Fibroblast of lung (primary cell): Measurements from ENCODE around the gene EFNB2. TPM values are rescaled to one million over a fixed set of nuclear protein-coding genes. Genes with fewer than 3 reads are reported as not detected.

ENCODE experiments used
- DNase-seq, 2 donors: peaks; one replicate each; pipeline versions ENCODE4 v3.0.0 to v3.0.0-alpha.2; 2010; ENCODE audit warnings: low read depth in 2 of 2
- H2AFZ ChIP-seq: 2 replicates; pipeline ENCODE4 v1.5.1; 2012; ENCODE audit warnings: low read length, control low read depth, inconsistent platforms
- H3K27ac ChIP-seq: 2 replicates; pipeline ENCODE4 v1.5.1; 2011; ENCODE audit warnings: low read length, control low read depth; ENCODE audit not compliant: insufficient read depth
- H3K27me3 ChIP-seq: 2 replicates; pipeline ENCODE4 v1.5.1; 2011; ENCODE audit warnings: mild to moderate bottlenecking, low read length; ENCODE audit not compliant: control insufficient read depth, insufficient read depth
- H3K36me3 ChIP-seq: 2 replicates; pipeline ENCODE4 v1.5.1; 2011; ENCODE audit warnings: low read length; ENCODE audit not compliant: control insufficient read depth, insufficient read depth
- H3K4me1 ChIP-seq: 2 replicates; pipeline ENCODE4 v1.5.1; 2011; ENCODE audit warnings: low read length; ENCODE audit not compliant: control insufficient read depth, insufficient read depth; ENCODE audit errors: extremely low read depth
- H3K4me2 ChIP-seq: 2 replicates; pipeline ENCODE4 v1.5.1; 2011; ENCODE audit warnings: low read length, control low read depth; ENCODE audit not compliant: insufficient read depth; ENCODE audit errors: extremely low read depth
- H3K4me3 ChIP-seq, 4 experiments: fragments of 200-600 bp in 1 of 4; sonication (generic) in 1 of 4; replicated peaks in 1 of 4; 2 replicates each; pipeline ENCODE4 v1.5.1; 2011 to 2016; ENCODE audit warnings: low read length in 4 of 4, low read depth in 3 of 4, mild to moderate bottlenecking in 3 of 4, control low read depth in 2 of 4, inconsistent platforms in 1 of 4, mixed read lengths in 1 of 4; ENCODE audit not compliant: insufficient read depth in 1 of 4; ENCODE audit errors: control extremely low read depth in 1 of 4
- H3K79me2 ChIP-seq: 2 replicates; pipeline ENCODE4 v1.5.1; 2012; ENCODE audit warnings: mild to moderate bottlenecking, low read length, inconsistent platforms; ENCODE audit not compliant: control insufficient read depth, insufficient read depth
- H3K9ac ChIP-seq: 2 replicates; pipeline ENCODE4 v1.5.1; 2011; ENCODE audit warnings: mild to moderate bottlenecking, low read length, control low read depth; ENCODE audit not compliant: insufficient read depth
- H3K9me3 ChIP-seq: 2 replicates; pipeline ENCODE4 v1.5.1; 2012; ENCODE audit warnings: low read depth, low read length; ENCODE audit not compliant: control insufficient read depth, insufficient read depth
- H4K20me1 ChIP-seq: 2 replicates; pipeline ENCODE4 v1.5.1; 2011; ENCODE audit warnings: low read length; ENCODE audit not compliant: control insufficient read depth, insufficient read depth; ENCODE audit errors: extremely low read depth
- EZH2 ChIP-seq: IDR thresholded peaks from 2 replicates; pipeline ENCODE4 v1.5.1; 2012; ENCODE audit warnings: low read length, control low read depth, mild to moderate bottlenecking; ENCODE audit errors: missing control alignments
- polyA plus RNA-seq, 2 donors: library from polyadenylated mRNA; depleted of rRNA in 1 of 2; stranded (reverse) in 1 of 2; unstranded in 1 of 2; fragments of >200 nt; gene quantifications; 2 replicates each; pipeline ENCODE4 v1.2.1, GENCODE V29; 2011 to 2012; ENCODE audit warnings: missing spikeins in 1 of 2
- total RNA-seq: library from RNA; depleted of rRNA; stranded (reverse); fragments of >200 nt; gene quantifications from 2 replicates; pipeline ENCODE4 v1.2.1, GENCODE V29; 2014
- TF ChIP-seq, protein P1 (sequence below), 2 donors: IDR thresholded peaks in 1 of 2; conservative IDR thresholded peaks in 1 of 2; 1 replicate in 1 of 2; 2 replicates in 1 of 2; pipeline ENCODE4 v1.5.1; 2011 to 2012; ENCODE audit warnings: low read length in 2 of 2, control low read depth in 1 of 2, inconsistent platforms in 1 of 2, low read depth in 1 of 2, mild to moderate bottlenecking in 1 of 2

The EFNB2 gene
- total and polyA plus RNA-seq, 2 donors (not counting 1 experiment from before 2014, with no cell fraction given) = 13.5 to 20.0 TPM

DNA sequence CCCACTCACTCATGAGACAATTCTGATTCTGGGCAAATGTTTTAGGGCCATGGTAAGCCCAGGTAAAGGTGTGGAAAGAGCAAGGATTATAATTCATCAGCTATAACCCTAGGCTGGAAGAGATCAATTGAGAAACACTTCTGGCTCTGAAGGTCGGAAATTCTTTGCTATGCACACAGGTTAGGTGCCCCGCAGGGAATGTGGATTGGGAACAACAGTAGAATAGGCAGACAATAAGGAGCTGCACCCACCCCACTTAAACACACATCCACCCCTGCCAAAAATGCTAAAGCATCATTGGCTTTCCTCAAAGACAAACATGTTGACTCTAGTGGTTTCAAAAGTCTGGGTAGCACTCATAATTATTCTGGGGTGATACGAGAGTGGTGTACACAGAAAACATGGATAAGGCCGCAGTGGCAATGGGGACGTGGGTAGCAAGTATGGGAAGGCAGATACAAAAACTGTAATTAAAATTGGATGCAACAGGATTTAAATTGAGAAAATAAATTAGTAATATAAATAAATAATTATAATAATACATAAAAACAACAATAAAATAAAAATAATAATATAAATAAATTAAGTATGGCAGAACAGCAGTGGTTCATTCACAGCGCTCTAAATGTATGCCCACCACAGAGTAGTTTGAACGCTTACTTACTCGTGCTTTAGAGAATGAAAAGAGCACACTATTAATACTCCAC lies 8.6 kb downstream of the EFNB2 start:
- H3K36me3 ChIP-seq = no peaks in the 10 kb centered on the region
- H3K9ac ChIP-seq = no peak overlapping the region
- no peak overlapping the region for H3K4me2 ChIP-seq
- TF ChIP-seq EZH2 = no peak
- TF ChIP-seq, protein P1, sequence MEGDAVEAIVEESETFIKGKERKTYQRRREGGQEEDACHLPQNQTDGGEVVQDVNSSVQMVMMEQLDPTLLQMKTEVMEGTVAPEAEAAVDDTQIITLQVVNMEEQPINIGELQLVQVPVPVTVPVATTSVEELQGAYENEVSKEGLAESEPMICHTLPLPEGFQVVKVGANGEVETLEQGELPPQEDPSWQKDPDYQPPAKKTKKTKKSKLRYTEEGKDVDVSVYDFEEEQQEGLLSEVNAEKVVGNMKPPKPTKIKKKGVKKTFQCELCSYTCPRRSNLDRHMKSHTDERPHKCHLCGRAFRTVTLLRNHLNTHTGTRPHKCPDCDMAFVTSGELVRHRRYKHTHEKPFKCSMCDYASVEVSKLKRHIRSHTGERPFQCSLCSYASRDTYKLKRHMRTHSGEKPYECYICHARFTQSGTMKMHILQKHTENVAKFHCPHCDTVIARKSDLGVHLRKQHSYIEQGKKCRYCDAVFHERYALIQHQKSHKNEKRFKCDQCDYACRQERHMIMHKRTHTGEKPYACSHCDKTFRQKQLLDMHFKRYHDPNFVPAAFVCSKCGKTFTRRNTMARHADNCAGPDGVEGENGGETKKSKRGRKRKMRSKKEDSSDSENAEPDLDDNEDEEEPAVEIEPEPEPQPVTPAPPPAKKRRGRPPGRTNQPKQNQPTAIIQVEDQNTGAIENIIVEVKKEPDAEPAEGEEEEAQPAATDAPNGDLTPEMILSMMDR (conservative IDR thresholded peaks at IDR 0.05 in 1 of 2, IDR thresholded peaks at IDR 0.05 in 1 of 2; ENCODE audit: low read depth in 1 of 2, low read length in 2 of 2) = no peak
- H3K79me2 ChIP-seq = peaks cover 61% of the 10 kb centered on the region
- no peak for DNase-seq
- H2AFZ ChIP-seq = no peak overlapping the region
- no peak overlapping the region for H3K4me3 ChIP-seq
- H3K9me3 ChIP-seq = no peaks in the 10 kb centered on the region
- H4K20me1 ChIP-seq = no peaks in the 10 kb centered on the region
- H3K4me1 ChIP-seq = no peaks in the 10 kb centered on the region
- H3K27ac ChIP-seq = no peak overlapping the region
- H3K27me3 ChIP-seq = no peaks in the 10 kb centered on the region

DNA sequence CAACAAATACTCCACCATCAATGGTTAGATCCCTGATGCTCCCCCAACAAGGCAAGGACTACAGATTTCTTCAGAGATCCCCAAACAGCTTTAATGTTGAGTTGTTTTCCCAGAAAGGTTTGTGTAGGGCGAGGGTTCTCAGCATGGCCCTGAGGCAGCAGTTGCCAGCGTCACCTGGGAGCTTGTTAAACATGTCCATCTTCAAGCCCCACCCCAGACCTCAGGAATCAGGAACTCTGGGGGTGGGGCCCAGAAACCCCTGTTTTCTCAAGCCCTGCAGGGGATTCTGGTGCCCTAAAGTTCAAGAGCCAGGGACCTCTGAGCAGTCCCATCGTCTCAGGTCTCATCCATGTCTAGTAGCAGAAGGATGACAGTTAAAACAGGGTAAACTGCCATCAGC lies 9.6 kb downstream of the EFNB2 start:
- Histone ChIP-seq H4K20me1 (no peaks in the 10 kb centered on the region), H3K9ac (no peak overlapping the region), H3K4me2 (no peak overlapping the region), H3K79me2 (peaks cover 54% of the 10 kb centered on the region), H3K4me1 (no peaks in the 10 kb centered on the region), H3K9me3 (no peaks in the 10 kb centered on the region), H2AFZ (no peak overlapping the region), H3K27me3 (no peaks in the 10 kb centered on the region), H3K36me3 (no peaks in the 10 kb centered on the region), H3K4me3 (no peak overlapping the region), H3K27ac (no peak overlapping the region)
- TF ChIP-seq EZH2 = no peak
- TF ChIP-seq, protein P1 (conservative IDR thresholded peaks at IDR 0.05 in 1 of 2, IDR thresholded peaks at IDR 0.05 in 1 of 2; ENCODE audit: low read depth in 1 of 2, low read length in 2 of 2) = no peak
- DNase-seq = no peak

DNA sequence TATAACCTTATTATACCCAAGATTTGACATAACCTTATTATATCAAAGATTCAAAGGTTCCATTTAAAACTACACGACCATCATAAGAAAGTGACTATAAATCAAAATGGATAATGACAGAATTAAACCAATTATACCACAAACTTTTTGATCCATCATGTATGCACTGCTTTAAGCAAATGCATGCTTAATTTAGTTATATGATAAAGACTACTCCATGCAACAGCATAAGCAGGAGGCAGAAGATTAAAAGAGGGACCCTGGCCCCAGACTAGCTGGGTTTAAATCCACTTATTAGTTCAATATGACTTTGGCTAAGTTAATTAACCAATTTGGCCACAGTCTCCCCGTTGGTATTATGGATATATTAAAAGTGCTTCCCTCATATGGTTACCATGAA lies 11.4 kb downstream of the EFNB2 start:
- H3K4me1 ChIP-seq = no peaks in the 10 kb centered on the region
- TF ChIP-seq, protein P1 (conservative IDR thresholded peaks at IDR 0.05 in 1 of 2, IDR thresholded peaks at IDR 0.05 in 1 of 2; ENCODE audit: low read depth in 1 of 2, low read length in 2 of 2) = no peak
- no peak for TF ChIP-seq EZH2
- no peak overlapping the region for H3K27ac ChIP-seq
- H4K20me1 ChIP-seq = no peaks in the 10 kb centered on the region
- H3K4me3 ChIP-seq = no peak overlapping the region
- no peak overlapping the region for H2AFZ ChIP-seq
- H3K4me2 ChIP-seq = no peak overlapping the region
- no peaks in the 10 kb centered on the region for H3K27me3 ChIP-seq
- no peak for DNase-seq
- H3K79me2 ChIP-seq = peaks cover 41% of the 10 kb centered on the region
- no peaks in the 10 kb centered on the region for H3K9me3 ChIP-seq
- H3K36me3 ChIP-seq = no peaks in the 10 kb centered on the region
- H3K9ac ChIP-seq = no peak overlapping the region
